ENCODE data around the gene SLC10A7. TPM values are rescaled to one million over a fixed set of nuclear protein-coding genes. Genes with fewer than 3 reads are reported as not detected.

SLC10A7 gene
- total RNA-seq, 2 experiments from 2014 or later: 14.8 to 18.9 TPM

- Mint-ChIP-seq H3K4me3 (no peak overlapping the region), H3K36me3 (ENCODE audit: low read depth) (no peaks in the 10 kb centered on the region), H3K9me3 (no peaks in the 10 kb centered on the region), H3K4me1 (no peaks in the 10 kb centered on the region), H3K27ac (no peak overlapping the region), H3K27me3 (no peaks in the 10 kb centered on the region)
- POLR2A ChIA-PET: no interaction called here
- CTCF ChIA-PET: no interaction called here
- no peak for DNase-seq
Observed at GRCh38 chr4:146265950-146266490, 255.7 kb downstream of the SLC10A7 start.

- H3K4me3 Mint-ChIP-seq: no peak overlapping the region
- ChIA-PET CTCF (no interaction called here), POLR2A (no interaction called here)
- H3K36me3 Mint-ChIP-seq (ENCODE audit: low read depth): no peaks in the 10 kb centered on the region
- no peaks in the 10 kb centered on the region for H3K9me3 Mint-ChIP-seq
- no peak overlapping the region for H3K27ac Mint-ChIP-seq
- H3K4me1 Mint-ChIP-seq: no peaks in the 10 kb centered on the region
- DNase-seq: no peak
- H3K27me3 Mint-ChIP-seq: no peaks in the 10 kb centered on the region
Observed at GRCh38 chr4:146263793-146264192, 257.9 kb downstream of the SLC10A7 start.

- no peak for DNase-seq
- POLR2A ChIA-PET: no interaction called here
- CTCF ChIA-PET: interaction anchor here (1.1 kb wide), 1 partner anchor 19 kb away, joined by 3 read pairs; no protein-coding TSS in a partner anchor
- no peaks in the 10 kb centered on the region for H3K9me3 Mint-ChIP-seq
- H3K4me3 Mint-ChIP-seq: no peak overlapping the region
- no peak overlapping the region for H3K27ac Mint-ChIP-seq
- no peaks in the 10 kb centered on the region for H3K4me1 Mint-ChIP-seq
- H3K27me3 Mint-ChIP-seq: no peaks in the 10 kb centered on the region
- H3K36me3 Mint-ChIP-seq (ENCODE audit: low read depth): no peaks in the 10 kb centered on the region
Observed at GRCh38 chr4:146261041-146261440, 260.7 kb downstream of the SLC10A7 start.

- POLR2A ChIA-PET: no interaction called here
- Mint-ChIP-seq H3K4me1 (no peaks in the 10 kb centered on the region), H3K36me3 (ENCODE audit: low read depth) (no peaks in the 10 kb centered on the region), H3K27ac (no peak overlapping the region), H3K9me3 (no peaks in the 10 kb centered on the region), H3K4me3 (no peak overlapping the region), H3K27me3 (no peaks in the 10 kb centered on the region)
- CTCF ChIA-PET: interaction anchor here (1.1 kb wide), 1 partner anchor 18 kb away, joined by 3 read pairs; no protein-coding TSS in a partner anchor
- DNase-seq: no peak
Observed at GRCh38 chr4:146260521-146260920, 261.2 kb downstream of the SLC10A7 start.

- H3K27ac Mint-ChIP-seq: no peak overlapping the region
- no peaks in the 10 kb centered on the region for H3K36me3 Mint-ChIP-seq (ENCODE audit: low read depth)
- no peak overlapping the region for H3K4me3 Mint-ChIP-seq
- no peak for DNase-seq
- no peaks in the 10 kb centered on the region for H3K4me1 Mint-ChIP-seq
- no peaks in the 10 kb centered on the region for H3K27me3 Mint-ChIP-seq
- POLR2A ChIA-PET: no interaction called here
- CTCF ChIA-PET: no interaction called here
- H3K9me3 Mint-ChIP-seq: no peaks in the 10 kb centered on the region
Observed at GRCh38 chr4:146257511-146257910, 264.2 kb downstream of the SLC10A7 start.

- no peaks in the 10 kb centered on the region for H3K4me1 Mint-ChIP-seq
- CTCF ChIA-PET: no interaction called here
Observed at GRCh38 chr4:146256328-146256727, 265.4 kb downstream of the SLC10A7 start.

GRCh38 chr4:146255874-146256273 is 265.9 kb downstream of the SLC10A7 start:
- Mint-ChIP-seq H3K9me3 (no peaks in the 10 kb centered on the region), H3K27ac (no peak overlapping the region), H3K4me3 (no peak overlapping the region), H3K36me3 (ENCODE audit: low read depth) (no peaks in the 10 kb centered on the region), H3K27me3 (no peaks in the 10 kb centered on the region), H3K4me1 (no peaks in the 10 kb centered on the region)
- DNase-seq: no peak
- CTCF ChIA-PET: no interaction called here
- POLR2A ChIA-PET: no interaction called here

More at GRCh38 chr4:146256328-146256727, 265.4 kb downstream of the SLC10A7 start:
- POLR2A ChIA-PET: no interaction called here
- DNase-seq: no peak
- H3K36me3 Mint-ChIP-seq (ENCODE audit: low read depth): no peaks in the 10 kb centered on the region
- H3K4me3 Mint-ChIP-seq: no peak overlapping the region
- H3K9me3 Mint-ChIP-seq: no peaks in the 10 kb centered on the region
- no peak overlapping the region for H3K27ac Mint-ChIP-seq
- no peaks in the 10 kb centered on the region for H3K27me3 Mint-ChIP-seq

GRCh38 chr4:146255463-146255862 is 266.3 kb downstream of the SLC10A7 start:
- H3K27me3 Mint-ChIP-seq: no peaks in the 10 kb centered on the region
- ChIA-PET POLR2A (no interaction called here), CTCF (no interaction called here)
- no peaks in the 10 kb centered on the region for H3K4me1 Mint-ChIP-seq
- H3K4me3 Mint-ChIP-seq: no peak overlapping the region
- H3K27ac Mint-ChIP-seq: no peak overlapping the region
- no peak for DNase-seq
- H3K9me3 Mint-ChIP-seq: no peaks in the 10 kb centered on the region
- no peaks in the 10 kb centered on the region for H3K36me3 Mint-ChIP-seq (ENCODE audit: low read depth)

GRCh38 chr4:146252969-146253611 is 268.6 kb downstream of the SLC10A7 start:
- POLR2A ChIA-PET: no interaction called here
- no peak overlapping the region for H3K27ac Mint-ChIP-seq
- no peak for DNase-seq
- no peaks in the 10 kb centered on the region for H3K27me3 Mint-ChIP-seq
- H3K4me1 Mint-ChIP-seq: no peaks in the 10 kb centered on the region
- H3K36me3 Mint-ChIP-seq (ENCODE audit: low read depth): no peaks in the 10 kb centered on the region
- H3K9me3 Mint-ChIP-seq: no peaks in the 10 kb centered on the region
- CTCF ChIA-PET: interaction anchor here (1.4 kb wide), 1 partner anchor 9 kb away, joined by 3 read pairs; no protein-coding TSS in a partner anchor
- no peak overlapping the region for H3K4me3 Mint-ChIP-seq

- Mint-ChIP-seq H3K4me3 (no peak overlapping the region), H3K9me3 (no peaks in the 10 kb centered on the region), H3K36me3 (ENCODE audit: low read depth) (no peaks in the 10 kb centered on the region), H3K4me1 (peaks cover 6% of the 10 kb centered on the region), H3K27me3 (no peaks in the 10 kb centered on the region), H3K27ac (no peak overlapping the region)
- ChIA-PET POLR2A (no interaction called here), CTCF (no interaction called here)
- no peak for DNase-seq
Observed at GRCh38 chr4:146247356-146247755, 274.4 kb downstream of the SLC10A7 start.

GRCh38 chr4:146246381-146246780 is 275.4 kb downstream of the SLC10A7 start:
- no peaks in the 10 kb centered on the region for H3K36me3 Mint-ChIP-seq (ENCODE audit: low read depth)

GRCh38 chr4:146245850-146246249 is 275.9 kb downstream of the SLC10A7 start:
- ChIA-PET CTCF (interaction anchor here (0.8 kb wide), 1 partner anchor 151 kb away, joined by 3 read pairs; no protein-coding TSS in a partner anchor), POLR2A (no interaction called here)
- no peak for DNase-seq
- H3K36me3 Mint-ChIP-seq (ENCODE audit: low read depth): no peaks in the 10 kb centered on the region
- no peak overlapping the region for H3K4me3 Mint-ChIP-seq
- H3K9me3 Mint-ChIP-seq: no peaks in the 10 kb centered on the region
- H3K27me3 Mint-ChIP-seq: no peaks in the 10 kb centered on the region
- H3K27ac Mint-ChIP-seq: no peak overlapping the region
- peaks cover 9% of the 10 kb centered on the region for H3K4me1 Mint-ChIP-seq

More at GRCh38 chr4:146246381-146246780, 275.4 kb downstream of the SLC10A7 start:
- ChIA-PET POLR2A (no interaction called here), CTCF (no interaction called here)
- H3K4me3 Mint-ChIP-seq: no peak overlapping the region
- no peak overlapping the region for H3K27ac Mint-ChIP-seq
- no peaks in the 10 kb centered on the region for H3K27me3 Mint-ChIP-seq
- DNase-seq: no peak
- H3K4me1 Mint-ChIP-seq: peaks cover 9% of the 10 kb centered on the region
- H3K9me3 Mint-ChIP-seq: no peaks in the 10 kb centered on the region

- H3K4me3 Mint-ChIP-seq: no peak overlapping the region
- no peaks in the 10 kb centered on the region for H3K27me3 Mint-ChIP-seq
- ChIA-PET POLR2A (no interaction called here), CTCF (interaction anchor here (0.8 to 1.2 kb wide), 2 partner anchors 14 to 150 kb away, joined by 3 read pairs; no protein-coding TSS in a partner anchor)
- H3K27ac Mint-ChIP-seq: no peak overlapping the region
- DNase-seq: no peak
- H3K36me3 Mint-ChIP-seq (ENCODE audit: low read depth): no peaks in the 10 kb centered on the region
- no peaks in the 10 kb centered on the region for H3K9me3 Mint-ChIP-seq
- H3K4me1 Mint-ChIP-seq: peaks cover 9% of the 10 kb centered on the region
Observed at GRCh38 chr4:146245246-146245645, 276.5 kb downstream of the SLC10A7 start.

GRCh38 chr4:146244496-146244895 is 277.2 kb downstream of the SLC10A7 start:
- Mint-ChIP-seq H3K4me1 (peaks cover 9% of the 10 kb centered on the region), H3K36me3 (ENCODE audit: low read depth) (no peaks in the 10 kb centered on the region), H3K27me3 (no peaks in the 10 kb centered on the region), H3K9me3 (no peaks in the 10 kb centered on the region), H3K4me3 (no peak overlapping the region), H3K27ac (no peak overlapping the region)
- no peak for DNase-seq
- ChIA-PET POLR2A (no interaction called here), CTCF (interaction anchor here (0.5 to 1.2 kb wide), 4 partner anchors 8 to 278 kb away, joined by 3 read pairs; no protein-coding TSS in a partner anchor)
